Endodermal cell (in vitro differentiated cells): ENCODE results near the gene CARS1. TPM values are rescaled to one million over a fixed set of nuclear protein-coding genes. Genes with fewer than 3 reads are reported as not detected.
A peak's percentile ranks its signal among the peaks of the same experiment; 100 is the strongest.

Source experiments
- DNase-seq: peaks from one replicate; pipeline ENCODE4 v3.0.0-alpha.2; 2017
- H3K27ac ChIP-seq: 2 replicates; pipeline ENCODE4 v1.5.1; 2013; ENCODE audit warnings: mild to moderate bottlenecking, low read depth, low read length, moderate library complexity
- H3K27me3 ChIP-seq: 2 replicates; pipeline ENCODE4 v1.6.1; 2013; ENCODE audit warnings: mild to moderate bottlenecking, low read length, moderate library complexity; ENCODE audit not compliant: insufficient read depth, control insufficient read depth, poor library complexity, severe bottlenecking
- H3K36me3 ChIP-seq: 2 replicates; pipeline ENCODE4 v1.7.0; 2013; ENCODE audit warnings: mild to moderate bottlenecking, low read length, moderate library complexity; ENCODE audit not compliant: control insufficient read depth, insufficient read depth
- H3K4me1 ChIP-seq: one replicate; pipeline ENCODE4 v1.7.0; 2013; ENCODE audit warnings: low read length; ENCODE audit not compliant: control insufficient read depth, insufficient read depth
- H3K4me3 ChIP-seq: 2 replicates; pipeline ENCODE4 v1.5.1; 2013; ENCODE audit warnings: mild to moderate bottlenecking, low read length, moderate library complexity
- H3K9ac ChIP-seq: 2 replicates; pipeline ENCODE4 v1.6.1; 2013; ENCODE audit warnings: mild to moderate bottlenecking, low read length, moderate library complexity; ENCODE audit not compliant: poor library complexity, severe bottlenecking; ENCODE audit errors: extremely low read depth
- H3K9me3 ChIP-seq: 2 replicates; pipeline ENCODE4 v1.6.1; 2013; ENCODE audit warnings: mild to moderate bottlenecking, low read length, moderate library complexity; ENCODE audit not compliant: control insufficient read depth
- H3K27ac Mint-ChIP-seq: 2 replicates; pipeline ENCODE4 v1.8.0; 2020; ENCODE audit warnings: mixed read lengths
- H3K27me3 Mint-ChIP-seq: 2 replicates; pipeline ENCODE4 v1.8.0; 2021; ENCODE audit warnings: mild to moderate bottlenecking, mixed read lengths; ENCODE audit not compliant: insufficient read depth
- H3K36me3 Mint-ChIP-seq: 2 replicates; pipeline ENCODE4 v1.8.0; 2020; ENCODE audit warnings: low read depth, mixed read lengths
- H3K4me1 Mint-ChIP-seq: 2 replicates; pipeline ENCODE4 v1.8.0; 2020; ENCODE audit warnings: mixed read lengths
- H3K4me3 Mint-ChIP-seq: 2 replicates; pipeline ENCODE4 v1.8.0; 2020; ENCODE audit warnings: mild to moderate bottlenecking, moderate library complexity, mixed read lengths
- H3K9me3 Mint-ChIP-seq: 2 replicates; pipeline ENCODE4 v1.8.0; 2020; ENCODE audit warnings: mild to moderate bottlenecking, mixed read lengths
- CTCF ChIP-seq: fragments of 200-600 bp; sonication (generic); conservative IDR thresholded peaks from 2 replicates; pipeline ENCODE4 v1.5.0; 2021; ENCODE audit warnings: antibody characterized with exemption, mild to moderate bottlenecking
- whole genome bisulfite sequencing, 2 experiments: methylation state at CpG; one replicate each; pipeline versions ENCODE4 v1.1.5 to v1.1.7; 2013; ENCODE audit warnings: missing lambda C conversion rate in 2 of 2, mixed read lengths in 1 of 2; ENCODE audit not compliant: insufficient coverage in 1 of 2, insufficient read length in 1 of 2; 5-methylcytosine and 5-hydroxymethylcytosine counted together
- total RNA-seq, 2 donors: library from RNA; stranded (reverse); fragmentation: NEBNext Ultra II Directional in 1 of 2; extraction: Animal tissue kit (Norgen Biotek cat#: 25700) in 1 of 2; gene quantifications; 2 replicates in 1 of 2; 3 replicates in 1 of 2; pipeline ENCODE4 v1.2.1, GENCODE V29; 2021

The CARS1 gene
- total RNA-seq, 2 donors from 2014 or later, result 48.0 to 52.8 TPM

- Mint-ChIP-seq H3K4me1 (no peaks in the 10 kb centered on the region), H3K27me3 (no peaks in the 10 kb centered on the region), H3K9me3 (no peaks in the 10 kb centered on the region), H3K4me3 (no peak overlapping the region), H3K27ac (peak overlapping the region; percentile 59), H3K36me3 (peaks cover 64% of the 10 kb centered on the region)
- 91 to 93% methylated on average over 12 to 14 of the region's 14 CpGs for WGBS, 2 experiments
- H3K4me3 ChIP-seq, result no peak overlapping the region
- H3K9ac ChIP-seq, result no peak overlapping the region
- peaks cover 76% of the 10 kb centered on the region for H3K36me3 ChIP-seq
- TF ChIP-seq CTCF, result no peak
- H3K27me3 ChIP-seq, result no peaks in the 10 kb centered on the region
- no peaks in the 10 kb centered on the region for H3K4me1 ChIP-seq
- H3K27ac ChIP-seq, result no peak overlapping the region
- DNase-seq, result no peak
- H3K9me3 ChIP-seq, result no peaks in the 10 kb centered on the region
Observed at GRCh38 chr11:3022300-3022967, 34.8 kb downstream of the CARS1 start.

- Mint-ChIP-seq H3K4me3 (no peak overlapping the region), H3K27ac (no peak overlapping the region), H3K27me3 (no peaks in the 10 kb centered on the region), H3K4me1 (no peaks in the 10 kb centered on the region), H3K9me3 (no peaks in the 10 kb centered on the region), H3K36me3 (peaks cover 70% of the 10 kb centered on the region)
- Histone ChIP-seq H3K4me1 (no peaks in the 10 kb centered on the region), H3K9ac (no peak overlapping the region), H3K36me3 (peaks cover 78% of the 10 kb centered on the region), H3K9me3 (no peaks in the 10 kb centered on the region), H3K27ac (no peak overlapping the region), H3K4me3 (no peak overlapping the region), H3K27me3 (no peaks in the 10 kb centered on the region)
- 77 to 80% methylated on average over 4 of the region's 4 CpGs for WGBS, 2 experiments
- peak; percentile 89 for DNase-seq
- peak; percentile 85 for TF ChIP-seq CTCF
Observed at GRCh38 chr11:3021125-3021524, 36.1 kb downstream of the CARS1 start.

- Mint-ChIP-seq H3K9me3 (no peaks in the 10 kb centered on the region), H3K27me3 (no peaks in the 10 kb centered on the region), H3K4me1 (no peaks in the 10 kb centered on the region), H3K4me3 (no peak overlapping the region), H3K36me3 (peaks cover 70% of the 10 kb centered on the region), H3K27ac (peak overlapping the region; percentile 52)
- no peaks in the 10 kb centered on the region for H3K9me3 ChIP-seq
- no peak overlapping the region for H3K27ac ChIP-seq
- no peak for TF ChIP-seq CTCF
- H3K36me3 ChIP-seq, result peaks cover 81% of the 10 kb centered on the region
- H3K4me3 ChIP-seq, result no peak overlapping the region
- WGBS, 2 experiments, result 94 to 98% methylated on average over 6 to 12 of the region's 12 CpGs
- H3K4me1 ChIP-seq, result no peaks in the 10 kb centered on the region
- H3K27me3 ChIP-seq, result no peaks in the 10 kb centered on the region
- no peak for DNase-seq
- no peak overlapping the region for H3K9ac ChIP-seq
Observed at GRCh38 chr11:3020011-3020410, 37.2 kb downstream of the CARS1 start.
